GM18517 (cell line): ENCODE results near the gene SMARCA4.
"Not testable (repeated sequence)": the region's sequence is repeated elsewhere in the genome, so short reads cannot be mapped to it uniquely, and the experiment has no call there.

Experiments used
- ATAC-seq: cut with Tn5 transposase; IDR thresholded peaks from one replicate; pipeline ENCODE4 v1.9.1; 2021; ENCODE audit warnings: mild to moderate bottlenecking, moderate library complexity; ENCODE audit not compliant: unreplicated experiment

Gene SMARCA4

DNA sequence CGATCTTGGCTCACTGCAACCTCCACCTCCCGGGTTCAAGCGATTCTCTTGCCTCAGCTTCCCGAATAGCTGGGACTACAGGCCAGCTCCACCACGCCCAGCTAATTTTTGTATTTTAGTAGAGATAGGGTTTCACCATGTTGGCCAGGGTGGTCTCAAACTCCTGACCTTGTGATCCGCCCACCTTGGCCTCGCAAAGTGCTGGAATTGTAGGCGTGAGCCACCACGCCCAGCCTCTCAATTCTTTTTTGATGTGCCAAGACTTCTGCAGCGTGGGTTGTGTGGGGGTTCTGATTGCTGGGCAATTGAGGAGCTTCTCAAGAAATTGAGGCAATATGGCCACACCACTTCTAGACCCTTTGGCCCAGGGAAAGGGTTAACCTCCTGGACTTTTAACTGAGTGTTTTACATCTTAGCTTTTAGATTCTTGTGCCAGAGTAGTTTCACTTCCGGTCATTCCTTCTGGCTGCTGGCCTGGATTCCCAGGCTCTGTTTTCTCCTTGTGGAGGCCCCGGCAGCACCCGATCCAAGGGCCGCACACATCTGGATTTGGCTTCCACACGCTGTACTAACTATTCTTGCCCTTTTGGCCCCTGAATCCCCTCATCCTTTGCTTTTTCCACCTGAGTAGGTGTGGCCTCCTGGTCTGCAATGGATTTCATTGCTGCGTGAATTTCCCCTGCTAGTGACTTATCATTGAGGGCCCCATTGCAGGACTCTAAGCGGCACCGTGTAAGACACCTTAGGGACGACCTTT lies 14.7 kb downstream of the SMARCA4 start:
- ATAC-seq = no peak

- ATAC-seq = no peak
These were observed 15.5 kb downstream of the SMARCA4 start for GRCh38 chr19:10976131-10976892.

- no peak for ATAC-seq
These were observed 16.9 kb downstream of the SMARCA4 start for GRCh38 chr19:10977742-10978092.

GRCh38 chr19:10979951-10980381 lies 19.1 kb downstream of the SMARCA4 start:
- ATAC-seq = no peak

DNA sequence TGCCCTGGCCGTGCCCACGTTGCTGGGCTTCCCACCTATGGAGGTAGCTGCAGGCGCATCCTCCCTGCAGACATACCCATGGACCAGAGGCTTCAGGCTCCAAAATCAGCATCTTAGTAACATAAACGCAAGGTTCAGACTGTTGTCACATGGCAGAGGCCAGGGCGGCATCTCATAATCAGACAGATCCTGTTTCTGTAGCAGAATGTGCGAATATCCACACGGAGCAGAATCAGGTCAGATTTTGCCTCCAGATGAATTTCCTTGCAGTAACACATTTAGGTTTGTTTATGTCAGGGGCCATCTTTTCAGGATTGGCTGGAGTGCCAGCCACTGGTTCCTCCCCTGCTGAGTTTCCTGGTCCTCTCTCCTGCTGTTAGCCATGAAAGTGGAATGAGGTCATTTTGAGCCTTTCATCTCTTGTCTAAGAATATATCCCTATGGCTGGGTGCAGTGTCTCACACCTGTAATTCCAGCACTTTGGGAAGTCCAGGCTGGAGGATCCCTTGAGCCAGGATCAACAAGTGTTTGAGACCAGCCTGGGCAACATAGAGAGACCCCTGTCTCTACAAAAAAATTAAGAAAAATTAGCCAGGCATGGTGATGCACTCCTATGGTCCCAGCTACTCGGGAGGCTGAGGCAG lies 20.5 kb downstream of the SMARCA4 start:
- ATAC-seq = no peak

DNA sequence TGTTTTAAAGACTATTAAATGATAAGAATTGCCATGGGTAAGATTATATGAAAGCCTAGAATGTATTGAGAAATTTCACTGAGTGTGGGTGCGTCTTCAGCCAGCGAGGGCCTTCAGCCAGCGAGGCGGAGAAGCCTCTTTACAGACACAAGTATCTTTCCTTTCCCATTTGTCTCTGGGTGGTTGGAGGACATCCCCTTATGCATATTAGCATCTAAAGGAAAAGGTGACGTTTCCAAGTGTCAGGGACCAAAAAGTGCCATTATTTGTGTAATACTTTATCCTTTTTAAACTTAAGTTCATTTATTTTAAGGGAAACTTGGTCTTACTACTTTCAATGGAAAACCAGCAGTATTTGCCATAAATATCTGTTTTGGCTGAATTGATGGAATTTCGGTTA lies 22.2 kb downstream of the SMARCA4 start:
- no peak for ATAC-seq

DNA sequence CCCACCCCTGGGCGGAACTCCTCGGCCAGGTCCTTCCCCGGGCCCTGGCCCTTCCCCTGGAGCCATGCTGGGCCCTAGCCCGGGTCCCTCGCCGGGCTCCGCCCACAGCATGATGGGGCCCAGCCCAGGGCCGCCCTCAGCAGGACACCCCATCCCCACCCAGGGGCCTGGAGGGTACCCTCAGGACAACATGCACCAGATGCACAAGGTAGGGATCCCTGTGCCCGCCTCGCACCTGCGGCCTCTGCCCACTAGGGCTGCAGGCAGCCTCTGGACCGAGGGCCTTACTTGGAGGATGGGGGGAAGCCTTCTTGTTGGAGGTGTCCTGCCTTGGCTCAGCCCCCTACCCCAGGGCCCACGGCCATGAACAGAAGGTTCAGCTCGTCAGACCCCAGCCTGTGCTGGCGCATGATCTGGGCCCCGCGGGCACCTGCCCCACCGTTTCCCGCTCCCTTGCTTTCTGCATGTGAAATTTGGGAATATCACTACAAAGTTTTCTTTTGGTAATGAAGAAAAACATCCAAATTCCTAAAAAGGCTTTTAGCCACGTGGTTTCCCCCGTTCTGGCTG lies 23.4 kb downstream of the SMARCA4 start:
- ATAC-seq = no peak

- no peak for ATAC-seq
These were observed 24.7 kb downstream of the SMARCA4 start for GRCh38 chr19:10985502-10985901.

DNA sequence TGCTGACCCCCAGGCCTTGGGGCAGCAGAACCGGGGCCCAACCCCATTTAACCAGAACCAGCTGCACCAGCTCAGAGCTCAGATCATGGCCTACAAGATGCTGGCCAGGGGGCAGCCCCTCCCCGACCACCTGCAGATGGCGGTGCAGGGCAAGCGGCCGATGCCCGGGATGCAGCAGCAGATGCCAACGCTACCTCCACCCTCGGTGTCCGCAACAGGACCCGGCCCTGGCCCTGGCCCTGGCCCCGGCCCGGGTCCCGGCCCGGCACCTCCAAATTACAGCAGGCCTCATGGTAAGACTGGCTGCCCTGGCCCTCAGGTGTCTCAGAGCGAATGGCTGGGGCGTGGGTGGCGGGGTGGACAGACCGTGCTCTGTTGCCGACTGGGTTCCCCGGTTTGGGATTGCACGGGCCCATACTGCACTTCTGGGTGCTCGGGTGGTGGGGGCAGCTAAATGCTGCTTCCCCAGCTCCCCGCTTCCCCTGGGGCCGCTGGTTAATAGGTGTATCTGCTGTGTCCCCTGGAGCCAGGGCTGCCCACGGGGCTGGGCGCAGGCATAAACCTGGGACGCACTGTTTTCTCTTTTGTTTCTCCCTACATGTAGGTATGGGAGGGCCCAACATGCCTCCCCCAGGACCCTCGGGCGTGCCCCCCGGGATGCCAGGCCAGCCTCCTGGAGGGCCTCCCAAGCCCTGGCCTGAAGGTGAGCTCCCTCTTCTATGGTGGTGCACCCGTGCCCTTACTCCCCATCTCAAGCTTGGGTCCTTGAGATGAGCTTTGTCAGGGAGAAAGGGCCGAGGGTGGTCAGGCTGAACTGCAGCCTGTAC lies 25.7 kb downstream of the SMARCA4 start:
- ATAC-seq = no peak

DNA sequence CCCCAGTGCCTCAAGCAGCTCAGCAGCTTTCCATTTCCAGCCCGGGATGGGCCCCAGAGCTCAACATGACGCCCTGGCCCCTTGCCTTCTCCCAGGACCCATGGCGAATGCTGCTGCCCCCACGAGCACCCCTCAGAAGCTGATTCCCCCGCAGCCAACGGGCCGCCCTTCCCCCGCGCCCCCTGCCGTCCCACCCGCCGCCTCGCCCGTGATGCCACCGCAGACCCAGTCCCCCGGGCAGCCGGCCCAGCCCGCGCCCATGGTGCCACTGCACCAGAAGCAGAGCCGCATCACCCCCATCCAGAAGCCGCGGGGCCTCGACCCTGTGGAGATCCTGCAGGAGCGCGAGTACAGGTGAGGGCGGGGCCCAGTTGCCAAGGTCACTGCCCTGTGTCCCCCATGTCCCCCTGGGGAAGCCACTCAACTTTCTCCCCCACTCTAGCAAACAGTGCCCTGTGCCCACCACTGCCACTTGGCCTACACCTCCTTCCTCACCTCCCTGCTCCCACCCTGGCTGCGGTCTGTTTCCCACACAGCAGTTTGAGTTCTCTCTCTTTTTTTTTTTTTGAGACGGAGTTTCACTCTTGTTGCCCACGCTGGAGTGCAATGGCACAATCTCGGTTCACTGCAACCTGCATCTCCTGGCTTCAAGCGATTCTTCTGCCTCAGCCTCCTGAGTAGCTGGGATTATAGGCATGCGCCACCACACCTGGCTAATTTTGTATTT lies 26.9 kb downstream of the SMARCA4 start:
- no peak for ATAC-seq

GRCh38 chr19:10988380-10988779 lies 27.6 kb downstream of the SMARCA4 start:
- ATAC-seq = no peak

- ATAC-seq = no peak
These were observed 28.1 kb downstream of the SMARCA4 start for GRCh38 chr19:10988921-10989320.

- no peak for ATAC-seq
These were observed 30.2 kb downstream of the SMARCA4 start for GRCh38 chr19:10991076-10991475.

GRCh38 chr19:10991521-10992081 lies 30.8 kb downstream of the SMARCA4 start:
- ATAC-seq = no peak

DNA sequence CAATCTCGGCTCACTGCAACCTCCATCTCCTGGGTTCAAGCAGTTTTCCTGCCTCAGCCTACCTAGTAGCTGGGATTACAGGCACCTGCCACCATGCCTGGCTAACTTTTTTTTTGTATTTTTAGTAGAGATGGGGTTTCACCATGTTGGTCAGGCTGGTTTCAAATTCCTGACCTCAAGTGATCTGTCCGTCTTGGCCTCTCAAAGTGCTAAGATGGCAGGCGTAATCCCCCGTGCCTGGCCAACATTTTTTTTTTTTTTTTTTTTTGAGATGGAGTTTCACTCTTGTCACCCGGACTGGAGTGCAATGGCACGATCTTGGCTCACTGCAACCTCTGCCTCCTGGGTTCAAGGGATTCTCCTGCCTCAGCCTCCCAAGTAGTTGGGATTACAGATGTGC lies 31.3 kb downstream of the SMARCA4 start:
- ATAC-seq = not testable (repeated sequence)

DNA sequence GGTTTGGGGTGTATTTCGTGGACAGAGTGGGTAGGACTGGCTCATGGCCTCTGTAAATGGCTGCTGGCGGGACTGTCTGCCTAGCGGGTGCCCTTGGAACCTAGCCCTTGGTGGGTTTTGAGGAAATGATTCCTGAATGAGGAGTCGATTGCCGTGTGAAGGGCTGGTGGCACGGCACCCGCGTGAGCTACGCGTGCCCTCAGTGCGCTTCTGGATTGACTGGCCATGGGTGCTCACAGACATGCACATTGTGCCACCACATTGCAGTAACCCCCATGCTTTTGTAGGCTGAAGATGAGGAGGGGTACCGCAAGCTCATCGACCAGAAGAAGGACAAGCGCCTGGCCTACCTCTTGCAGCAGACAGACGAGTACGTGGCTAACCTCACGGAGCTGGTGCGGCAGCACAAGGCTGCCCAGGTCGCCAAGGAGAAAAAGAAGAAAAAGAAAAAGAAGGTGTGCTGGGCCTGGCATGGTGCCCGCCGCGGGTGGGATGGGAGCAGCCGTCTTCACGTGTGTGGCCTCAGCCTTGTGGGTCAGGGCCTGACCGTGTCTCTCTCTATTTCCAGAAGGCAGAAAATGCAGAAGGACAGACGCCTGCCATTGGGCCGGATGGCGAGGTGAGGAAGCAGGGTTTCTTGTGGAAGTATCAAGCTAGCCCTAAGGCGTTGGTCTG lies 35.2 kb downstream of the SMARCA4 start:
- ATAC-seq = no peak

DNA sequence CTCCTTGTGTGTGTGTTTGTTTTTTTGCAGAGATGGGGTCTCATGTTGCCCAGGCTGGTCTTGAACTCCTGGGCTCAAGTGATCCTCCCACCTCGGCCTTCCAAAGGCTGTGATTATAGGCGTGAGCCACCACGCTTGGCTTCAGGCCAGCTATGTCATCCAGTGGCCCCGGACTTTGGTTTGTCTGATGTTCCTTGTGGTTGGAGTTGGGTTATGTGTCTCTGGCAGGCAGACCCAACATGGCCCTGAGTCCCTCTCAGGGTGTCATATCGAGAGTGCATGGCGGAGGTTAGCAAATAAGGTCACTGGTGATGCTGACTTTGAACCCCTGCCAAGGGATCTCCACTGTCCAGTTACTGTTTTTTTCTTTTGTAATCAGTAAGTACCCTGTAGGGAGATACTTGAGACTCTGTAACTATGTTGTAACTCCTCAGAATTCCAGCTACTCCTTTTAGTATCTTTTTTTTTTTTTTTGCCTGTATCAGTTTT lies 37.3 kb downstream of the SMARCA4 start:
- ATAC-seq = no peak

GRCh38 chr19:10998666-10999065 lies 37.8 kb downstream of the SMARCA4 start:
- ATAC-seq = no peak

- ATAC-seq = no peak
These were observed 44.7 kb downstream of the SMARCA4 start for GRCh38 chr19:11005521-11005920.
